ENCODE data around the gene TRPC4.
"Not testable (repeated sequence)": the region's sequence is repeated elsewhere in the genome, so short reads cannot be mapped to it uniquely, and the experiment has no call there.

Gene TRPC4

DNA sequence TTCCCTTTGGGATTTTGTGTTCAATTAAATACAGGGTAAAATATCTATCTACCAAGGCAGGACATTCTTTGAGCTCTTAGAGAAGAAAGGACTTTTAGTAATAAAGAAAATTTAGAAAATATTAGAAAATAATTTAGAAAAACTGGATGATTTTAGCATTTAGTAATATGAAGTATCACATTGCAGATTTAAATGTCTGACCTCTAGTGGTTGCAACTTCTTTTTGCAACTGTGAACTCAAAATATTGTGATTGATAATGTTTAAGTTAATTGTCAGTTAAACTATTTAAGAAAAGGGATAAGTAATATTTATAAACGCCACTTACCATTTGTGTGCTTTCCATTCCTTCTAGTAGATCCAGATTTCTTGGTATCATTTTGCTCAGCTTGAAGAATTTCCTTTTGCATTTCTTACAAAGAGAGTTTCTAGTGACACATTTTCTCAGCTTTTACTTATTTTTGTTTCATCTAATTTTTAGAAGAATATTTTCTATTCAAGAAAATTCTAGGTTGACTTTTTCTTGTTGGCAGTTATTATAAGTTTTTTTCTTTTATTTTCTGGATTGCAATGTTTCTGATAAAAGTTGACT, 260.7 kb downstream of the TRPC4 start:
- DNase-seq (ENCODE audit: low read depth in 1 of 2, low spot score in 1 of 2): no peak

DNA sequence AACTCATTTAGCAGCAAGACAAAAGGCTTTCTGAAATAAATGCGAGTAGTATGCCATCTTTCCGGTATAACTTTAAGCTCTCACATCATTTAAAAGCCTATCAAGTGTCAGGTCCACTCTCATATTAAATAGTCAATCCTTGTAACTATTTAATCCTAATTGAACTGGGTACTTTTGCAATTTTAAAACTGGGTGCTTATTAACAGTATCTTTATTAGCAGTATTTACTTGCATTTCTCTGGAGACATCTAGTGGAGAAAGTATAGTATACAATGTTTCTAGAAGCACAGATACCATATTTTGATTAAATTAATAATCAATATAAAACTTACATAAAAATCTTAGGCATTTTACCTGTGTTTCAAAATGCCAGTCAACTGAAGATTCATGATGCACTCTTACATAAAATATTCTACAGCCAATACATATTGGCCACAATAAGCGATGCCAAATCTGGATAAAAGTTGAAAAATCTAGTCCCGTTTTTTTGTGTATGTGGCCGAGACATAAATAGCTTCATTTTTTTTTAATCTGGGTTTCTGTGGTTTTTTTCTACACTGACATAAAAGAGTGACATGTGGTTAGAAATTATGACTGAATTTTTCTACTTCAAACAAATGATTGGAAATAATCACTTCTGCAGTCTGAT, 266.7 kb downstream of the TRPC4 start:
- no peak for DNase-seq (ENCODE audit: low read depth in 1 of 2, low spot score in 1 of 2)

DNA sequence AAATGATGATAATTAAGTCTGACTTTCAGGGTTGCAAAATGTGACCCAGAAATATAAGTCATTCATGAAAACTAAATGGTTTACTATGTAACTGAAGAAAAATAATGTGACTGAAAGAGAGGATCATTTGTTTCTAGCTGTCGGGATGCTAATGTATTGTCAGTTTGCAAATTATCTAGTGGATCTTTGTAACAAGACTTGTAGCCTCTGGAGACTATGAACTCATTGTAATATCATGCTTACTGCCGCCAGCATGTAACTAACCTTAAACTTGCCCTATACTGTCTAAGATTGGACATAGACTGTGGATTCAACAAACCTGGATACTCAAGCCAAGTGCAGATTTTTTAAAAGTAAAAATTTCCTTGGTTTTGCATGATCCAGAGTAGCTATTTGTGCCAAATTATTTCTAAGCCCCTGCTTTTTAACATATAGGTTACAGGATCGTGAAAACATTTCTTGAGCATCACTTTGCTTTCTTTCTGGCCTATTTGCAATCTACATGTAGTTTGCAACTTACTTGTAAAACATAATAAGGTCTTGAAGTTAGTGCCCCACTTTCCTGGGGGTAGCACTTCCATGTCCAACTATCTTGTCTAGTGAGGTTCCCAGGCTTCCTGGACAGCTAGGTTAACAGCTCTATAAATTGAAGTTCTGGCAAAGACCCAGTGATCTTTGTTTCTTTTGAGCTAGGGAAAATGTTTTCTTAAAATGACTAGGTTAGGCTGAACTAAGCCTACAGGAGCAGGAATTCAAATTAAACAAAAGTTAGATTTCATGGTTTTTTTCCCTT, 267.7 kb downstream of the TRPC4 start:
- DNase-seq (ENCODE audit: low read depth in 1 of 2, low spot score in 1 of 2): no peak

DNA sequence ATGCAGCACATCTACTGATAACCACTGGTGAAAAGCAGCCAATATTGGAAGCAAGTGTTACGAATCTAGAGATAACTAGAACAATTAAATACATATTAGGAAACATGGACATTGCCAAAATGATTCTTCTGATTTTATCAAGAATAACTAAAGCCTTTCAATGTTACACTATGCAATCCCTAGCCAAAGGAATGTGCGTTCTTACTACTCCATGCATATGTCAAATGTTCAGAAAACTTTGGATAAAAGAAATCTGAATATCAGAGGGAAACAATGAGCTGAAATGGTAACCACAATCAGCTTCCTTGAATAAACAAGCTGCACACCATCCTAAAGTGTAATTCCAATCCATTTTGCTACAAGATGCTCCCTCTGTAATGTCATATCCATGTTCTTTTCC, 270.1 kb downstream of the TRPC4 start:
- DNase-seq (ENCODE audit: low read depth in 1 of 2, low spot score in 1 of 2): no peak

DNA sequence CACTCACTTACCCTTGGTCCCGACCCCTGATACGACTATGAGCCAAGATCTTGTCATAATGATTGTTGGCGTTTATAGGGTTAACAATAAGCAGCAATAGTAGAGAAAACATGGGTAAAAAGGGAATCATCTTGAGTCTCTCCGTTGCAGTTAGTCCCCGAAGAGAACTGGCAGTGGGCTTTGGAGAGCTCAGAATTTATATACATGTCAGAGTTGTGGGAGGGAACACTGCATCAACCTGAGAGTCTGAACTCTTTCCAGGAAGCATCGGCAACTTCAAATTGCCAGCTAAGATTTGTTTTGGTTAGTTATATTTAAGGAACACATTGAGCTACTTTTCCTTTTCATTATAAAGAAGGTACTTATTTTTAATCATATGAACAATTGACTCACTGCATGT, 271.0 kb downstream of the TRPC4 start, which contains the start of gene POSTN:
Gene POSTN, minus strand, starts transcription at position 172 of the 400 bp plus-strand sequence. Its CDS starts 42 bp downstream, at position 130.
- DNase-seq (ENCODE audit: low read depth in 1 of 2, low spot score in 1 of 2): no peak

DNA sequence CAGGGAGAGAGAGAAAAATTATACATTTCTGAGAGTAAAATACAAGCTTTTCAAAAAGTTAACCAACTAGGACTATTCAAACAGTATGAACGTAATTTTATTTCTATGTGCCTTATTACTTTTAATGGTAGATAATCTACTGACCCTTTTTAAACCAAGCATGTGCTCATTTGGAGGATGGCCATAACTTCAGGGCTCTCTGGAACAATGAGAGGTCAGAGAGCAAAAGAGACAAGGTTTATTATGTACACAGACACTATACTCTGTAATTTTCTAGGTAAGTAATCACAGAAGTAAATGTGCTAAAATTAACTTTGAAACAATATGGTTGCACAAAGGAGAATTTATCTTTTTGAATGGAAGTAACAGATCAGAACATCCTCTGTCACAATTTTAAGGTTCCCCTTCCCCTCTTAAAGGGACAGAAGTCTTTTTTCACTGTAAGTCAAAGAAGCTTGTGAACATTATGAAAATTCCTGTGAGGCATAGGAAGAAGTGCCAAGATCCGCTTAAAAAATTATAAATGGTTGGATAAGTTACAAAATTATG, 272.0 kb downstream of the TRPC4 start:
- DNase-seq (ENCODE audit: low read depth in 1 of 2, low spot score in 1 of 2): no peak

DNA sequence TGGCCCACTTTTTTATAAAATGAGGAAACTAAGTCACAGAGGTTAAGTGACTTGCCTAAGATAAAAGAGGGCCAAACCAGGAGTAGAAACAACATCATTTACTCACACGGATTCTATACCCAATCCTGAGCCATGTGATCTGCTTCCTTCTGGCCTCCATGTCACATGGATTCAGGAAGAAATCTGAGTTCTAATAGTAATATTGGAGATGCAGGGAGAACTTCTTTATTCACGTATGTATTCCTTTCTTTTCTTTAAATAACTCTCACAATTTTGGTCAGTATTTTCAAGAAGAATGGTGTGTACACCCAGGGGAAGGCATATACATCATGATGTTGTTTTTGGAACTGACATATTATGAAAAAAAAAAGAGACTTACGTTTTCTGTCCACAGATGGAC, 272.8 kb downstream of the TRPC4 start:
- DNase-seq (ENCODE audit: low read depth in 1 of 2, low spot score in 1 of 2): no peak

DNA sequence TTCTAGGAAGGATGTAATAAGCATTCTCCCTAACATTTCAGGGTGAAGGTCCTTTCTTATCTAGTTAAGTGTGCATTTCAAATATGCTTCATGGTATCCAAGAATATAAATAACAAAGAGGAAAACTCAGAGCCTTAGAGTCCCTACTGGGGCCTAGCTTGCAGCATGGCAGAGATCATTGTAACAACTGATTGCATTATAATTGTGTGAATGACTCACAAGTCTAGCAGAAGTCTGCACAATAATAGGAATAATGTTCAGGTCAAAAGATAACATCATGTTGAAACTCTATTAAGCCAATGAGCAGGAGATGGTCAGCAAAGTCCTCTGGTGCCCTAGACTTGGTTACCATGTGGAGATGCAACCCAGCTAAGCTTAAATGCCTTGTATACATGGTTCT, 274.4 kb downstream of the TRPC4 start:
- DNase-seq (ENCODE audit: low read depth in 1 of 2, low spot score in 1 of 2): no peak

DNA sequence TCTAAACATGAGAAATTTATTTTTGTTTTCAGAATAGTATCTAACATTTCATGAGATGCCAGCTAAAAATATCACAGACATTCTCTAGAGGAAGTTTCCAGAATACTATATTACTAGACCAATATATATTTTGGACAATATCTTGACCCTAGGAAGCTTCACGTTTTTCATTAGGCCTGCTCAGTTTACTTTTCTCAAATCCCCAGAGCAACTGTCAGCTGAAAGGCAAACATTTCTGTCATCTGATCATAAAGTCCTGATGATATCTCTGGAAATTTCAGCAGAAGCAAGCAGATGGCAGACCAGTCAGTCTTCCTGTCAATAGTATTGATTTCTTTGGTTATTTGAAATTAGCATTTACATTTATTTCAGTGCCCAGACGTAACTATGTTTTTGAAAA, 275.0 kb downstream of the TRPC4 start:
- DNase-seq (ENCODE audit: low read depth in 1 of 2, low spot score in 1 of 2): no peak

DNA sequence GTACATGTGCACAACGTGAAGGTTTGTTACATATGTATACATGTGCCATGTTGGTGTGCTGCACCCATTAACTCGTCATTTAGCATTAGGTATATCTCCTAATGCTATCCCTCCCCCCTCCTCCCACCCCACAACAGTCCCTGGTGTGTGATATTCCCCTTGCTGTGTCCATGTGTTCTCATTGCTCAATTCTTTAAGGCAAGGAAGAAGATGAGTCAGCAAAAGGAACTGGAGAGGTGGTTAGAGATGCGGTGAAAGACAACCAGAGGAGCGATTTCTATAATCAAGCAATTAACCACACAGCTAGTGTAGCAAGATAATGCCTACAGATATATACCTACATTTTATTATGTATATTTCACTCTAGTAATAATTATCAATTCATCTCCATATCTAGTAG, 280.2 kb downstream of the TRPC4 start:
- DNase-seq (ENCODE audit: low read depth in 1 of 2, low spot score in 1 of 2): not testable (repeated sequence)

DNA sequence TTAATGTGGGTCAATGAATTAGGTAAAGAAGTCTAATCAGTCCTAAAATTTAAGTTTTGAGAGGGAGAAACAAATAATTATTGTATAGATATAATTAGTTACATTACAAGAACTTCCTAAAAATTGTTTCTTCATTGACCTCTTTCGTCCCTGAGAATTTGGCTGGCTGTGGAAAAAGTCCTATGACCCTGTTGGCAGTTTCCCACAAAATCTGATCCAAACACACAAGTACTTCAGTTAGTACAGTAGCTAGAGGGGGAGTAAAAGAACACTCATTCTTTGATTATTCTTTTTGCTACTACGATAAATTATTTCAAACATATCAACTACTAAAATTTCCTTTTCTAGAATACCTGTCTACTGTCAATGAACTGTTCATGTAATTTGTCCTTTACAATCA, 282.3 kb downstream of the TRPC4 start:
- no peak for DNase-seq (ENCODE audit: low read depth in 1 of 2, low spot score in 1 of 2)

Data from stimulated activated CD4-positive, alpha-beta T cell treated with anti-CD3 and anti-CD28 coated beads, Interleukin-15, amount 100 ng/mL, for 1 hour (primary cell).